T47D (cell line): ENCODE measurements around the gene PRPH2.
A peak's percentile ranks its signal among the peaks of the same experiment; 100 is the strongest.
"Not testable (repeated sequence)": the region's sequence is repeated elsewhere in the genome, so short reads cannot be mapped to it uniquely, and the experiment has no call there.

Experiments used
- DNase-seq, 2 experiments: peaks; one replicate each; pipeline versions ENCODE4 v3.0.0 to v3.0.0-alpha.2; 2011 to 2012; ENCODE audit warnings: low read depth in 1 of 2, low spot score in 1 of 2
- JUND ChIP-seq: IDR thresholded peaks from 2 replicates; pipeline ENCODE4 v1.6.1; 2012; ENCODE audit warnings: low read depth
- in situ Hi-C: cut with HindIII; loops from 2 replicates; pipeline ENCODE4 v1.10.0; 2016; ENCODE audit warnings: low sequenced_read_pairs, low pct_unique_long_range_greater_than_20kb

Gene PRPH2

DNA sequence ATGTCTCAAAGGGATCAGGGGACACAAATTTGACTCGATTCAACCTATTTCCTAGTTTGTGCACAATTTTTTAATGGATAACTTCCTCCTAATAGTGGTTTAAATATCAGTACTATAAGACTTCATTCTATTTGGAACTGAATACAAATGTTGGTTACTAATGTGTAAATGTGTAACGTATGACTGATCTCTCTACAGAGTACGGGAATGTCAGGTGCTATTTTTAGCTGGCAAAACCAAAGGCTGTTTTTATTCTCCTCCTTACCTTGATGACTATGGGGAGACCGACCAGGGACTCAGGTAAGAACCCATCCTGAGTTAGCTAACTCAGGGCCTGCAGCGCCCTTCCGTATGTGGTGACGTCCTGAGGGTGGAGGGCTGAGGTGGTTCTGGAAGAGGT lies 33.0 kb downstream of the PRPH2 start:
- in situ Hi-C loops, result no loop called here
- no peak for DNase-seq
- no peak for TF ChIP-seq JUND

DNA sequence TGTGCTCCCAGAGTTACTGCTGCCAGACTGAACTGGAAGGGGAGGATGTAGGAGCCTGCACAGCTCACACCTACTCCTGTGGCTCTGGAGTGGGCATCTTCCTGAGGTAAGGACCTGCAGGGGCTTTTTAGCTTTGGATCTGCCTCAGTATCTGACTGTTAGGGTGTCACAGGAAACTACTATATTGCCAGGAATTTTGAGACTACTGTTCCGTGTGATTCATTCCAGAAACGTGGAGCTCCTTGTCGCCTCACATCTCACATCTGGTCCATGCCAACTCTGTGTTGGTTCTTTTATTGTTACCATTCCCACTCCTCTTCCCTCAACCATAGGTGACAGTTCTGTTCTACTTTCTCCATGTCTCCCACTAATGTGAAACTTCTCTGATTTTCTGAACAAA lies 34.1 kb downstream of the PRPH2 start:
- no peak for DNase-seq
- no peak for TF ChIP-seq JUND
- in situ Hi-C loops, result no loop called here

GRCh38 chr6:42679358-42679757 lies 43.0 kb downstream of the PRPH2 start:
- in situ Hi-C loops, result no loop called here
- no peak for DNase-seq

DNA sequence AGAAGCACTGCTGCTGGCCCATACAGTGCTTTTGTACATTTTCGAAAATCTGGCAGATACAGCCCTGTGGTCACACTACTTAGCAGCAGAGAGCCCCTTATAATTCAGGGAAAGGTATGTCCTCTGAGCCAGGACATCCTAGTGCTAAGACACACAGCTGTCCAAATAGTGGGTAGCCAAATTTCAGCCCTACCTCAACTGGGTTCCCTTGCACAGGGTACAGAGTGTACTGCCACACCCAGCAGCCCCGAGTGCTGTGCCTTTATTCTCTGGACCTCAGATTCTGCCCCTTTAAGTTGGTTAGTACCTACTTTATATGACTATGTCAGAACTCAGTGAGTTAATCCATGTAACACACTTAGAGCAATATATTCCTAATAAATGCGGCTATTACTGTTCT lies 47.6 kb downstream of the PRPH2 start:
- no peak for DNase-seq
- no peak for TF ChIP-seq JUND
- in situ Hi-C loops, result no loop called here

More at GRCh38 chr6:42679358-42679757, 43.0 kb downstream of the PRPH2 start:
- TF ChIP-seq JUND, result no peak

- in situ Hi-C loops, result not testable (repeated sequence)
These were observed 48.0 kb downstream of the PRPH2 start for GRCh38 chr6:42674368-42674767.

DNA sequence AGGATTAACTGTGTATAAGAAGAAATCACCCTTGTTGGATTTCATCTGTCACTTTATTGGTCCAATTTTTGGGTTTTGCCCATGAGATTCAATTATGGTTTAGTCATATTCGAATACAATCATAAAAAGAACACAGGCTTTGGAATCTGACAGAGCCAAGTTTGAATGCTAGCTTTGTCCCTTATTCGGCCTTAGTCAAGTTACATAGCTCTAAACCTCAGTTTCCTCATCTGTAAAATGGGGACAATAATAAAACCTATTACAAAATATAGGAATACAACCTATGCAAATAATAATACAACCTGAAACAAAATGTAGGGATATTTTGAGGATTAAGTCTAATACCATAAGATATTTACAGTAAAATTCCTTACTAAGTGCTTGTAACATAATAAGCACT lies 57.7 kb downstream of the PRPH2 start:
- no peak for DNase-seq
- TF ChIP-seq JUND, result no peak
- in situ Hi-C loops, result no loop called here

More at GRCh38 chr6:42674368-42674767, 48.0 kb downstream of the PRPH2 start:
- not testable (repeated sequence) for DNase-seq

GRCh38 chr6:42661540-42662153 lies 60.8 kb downstream of the PRPH2 start:
- in situ Hi-C loops, result no loop called here

GRCh38 chr6:42659806-42660205 lies 62.6 kb downstream of the PRPH2 start:
- in situ Hi-C loops, result no loop called here
- DNase-seq, result no peak
- no peak for TF ChIP-seq JUND

More at GRCh38 chr6:42661540-42662153, 60.8 kb downstream of the PRPH2 start:
- DNase-seq, result peak; percentile 8 to 77
- no peak for TF ChIP-seq JUND

DNA sequence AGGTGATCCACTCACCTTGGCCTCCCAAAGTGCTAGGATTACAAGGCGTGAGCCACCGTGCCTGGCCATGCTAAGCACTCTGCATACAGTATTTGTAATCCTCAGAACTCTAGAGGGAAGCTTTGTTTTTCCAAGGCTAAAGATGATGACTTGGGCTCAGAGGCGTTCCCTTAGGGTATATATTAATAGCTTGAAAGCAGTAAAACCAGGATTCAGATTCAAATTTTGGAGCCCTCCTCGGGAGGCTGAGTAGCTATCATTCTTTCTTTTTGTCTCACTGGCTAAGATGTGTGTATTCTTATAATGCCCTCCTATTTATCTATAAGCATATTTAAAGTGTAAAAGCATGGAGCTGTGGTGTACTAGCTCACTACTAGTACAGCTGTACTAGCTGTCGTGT lies 68.5 kb downstream of the PRPH2 start:
- DNase-seq, result no peak
- TF ChIP-seq JUND, result no peak
- in situ Hi-C loops, result no loop called here

DNA sequence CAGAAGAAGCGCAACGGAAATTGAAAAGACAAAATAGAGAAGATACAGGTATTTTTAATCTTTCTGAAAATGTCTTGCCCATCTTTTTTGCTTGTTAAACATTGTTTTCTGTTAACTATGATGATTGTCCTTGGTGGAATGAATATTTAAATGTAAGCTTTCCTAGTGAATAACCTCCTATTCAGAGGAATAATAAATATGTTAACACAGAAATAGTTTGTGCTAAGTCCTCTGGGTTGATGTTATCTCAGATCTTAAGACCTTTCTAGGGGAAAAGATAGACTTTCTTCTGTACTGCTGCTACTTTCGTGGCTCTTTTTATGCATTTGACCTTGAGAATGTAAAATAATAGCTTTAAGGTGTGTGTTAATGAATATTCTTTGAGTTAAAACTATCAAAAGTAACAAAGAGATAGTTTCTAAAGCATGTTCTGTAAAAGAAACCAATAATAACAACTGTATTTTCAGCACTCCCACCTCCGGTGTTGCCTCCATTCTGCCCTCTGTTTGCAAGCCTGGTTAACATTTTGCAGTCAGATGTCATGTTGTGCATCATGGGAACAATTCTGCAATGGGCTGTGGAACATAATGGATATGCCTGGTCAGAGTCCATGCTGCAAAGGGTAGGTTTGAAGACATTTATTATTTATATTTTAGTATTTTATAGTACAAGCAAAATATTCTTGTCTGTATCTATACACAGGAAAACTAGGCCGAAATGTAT lies 70.2 kb downstream of the PRPH2 start:
- no peak for DNase-seq
- TF ChIP-seq JUND, result no peak
- in situ Hi-C loops, result no loop called here
